OCI-LY7 (cell line): ENCODE measurements around the gene CLASP2. TPM values are rescaled to one million over a fixed set of nuclear protein-coding genes. Genes with fewer than 3 reads are reported as not detected.

Source experiments
- BruUV-seq: library from RNA; stranded (reverse); fragments of 400-500 nt; replicated peaks from 2 replicates; lab custom pipeline; 2021; lab: Mats Ljungman, UMichigan
- CTCF ChIA-PET: fragments of 300-600 bp; sonication (Branson Sonifier 250); formaldehyde crosslinking; loops from one replicate; lab custom pipeline; 2022; ENCODE audit warnings: antibody characterized with exemption; ENCODE audit not compliant: unreplicated experiment; lab: Charles Lee
- POLR2A ChIA-PET: fragments of 300-600 bp; sonication (Branson Sonifier 250); formaldehyde crosslinking; loops from one replicate; lab custom pipeline; 2022; ENCODE audit warnings: antibody characterized with exemption; lab: Charles Lee
- DNase-seq: peaks from one replicate; pipeline ENCODE4 v3.0.0-alpha.2; 2015; ENCODE audit warnings: low spot score
- H2AFZ ChIP-seq: fragments of 200-600 bp; sonication (generic), shearing (Covaris generic); 2 replicates; pipeline ENCODE4 v1.6.1; 2014; ENCODE audit warnings: mild to moderate bottlenecking, antibody characterized with exemption, low read length, moderate library complexity
- H3K27ac ChIP-seq: fragments of 200-600 bp; sonication (generic); 2 replicates; pipeline ENCODE4 v1.5.1; 2014; ENCODE audit warnings: mixed run types, low read depth, mild to moderate bottlenecking, moderate library complexity, low read length, inconsistent platforms; ENCODE audit not compliant: poor library complexity, severe bottlenecking
- H3K36me3 ChIP-seq: fragments of 200-600 bp; sonication (generic); 2 replicates; pipeline ENCODE4 v1.6.1; 2014; ENCODE audit warnings: mild to moderate bottlenecking, antibody characterized with exemption, low read length, moderate library complexity, mixed read lengths; ENCODE audit not compliant: insufficient read depth
- H3K4me1 ChIP-seq: fragments of 200-600 bp; sonication (generic); 2 replicates; pipeline ENCODE4 v1.5.1; 2014; ENCODE audit warnings: mild to moderate bottlenecking, low read length; ENCODE audit not compliant: insufficient read depth, poor library complexity, severe bottlenecking
- H3K4me2 ChIP-seq: fragments of 200-600 bp; sonication (generic); 2 replicates; pipeline ENCODE4 v1.6.1; 2014; ENCODE audit warnings: mild to moderate bottlenecking, low read length
- H3K4me3 ChIP-seq: fragments of 200-600 bp; sonication (generic); 2 replicates; pipeline ENCODE4 v1.5.1; 2014; ENCODE audit warnings: mild to moderate bottlenecking, low read depth, low read length; ENCODE audit not compliant: poor library complexity, severe bottlenecking
- H3K79me2 ChIP-seq: fragments of 200-600 bp; sonication (generic); 2 replicates; pipeline ENCODE4 v1.6.1; 2016; ENCODE audit warnings: low read depth, mild to moderate bottlenecking, low read length, moderate library complexity, mixed read lengths; ENCODE audit not compliant: insufficient read depth
- H3K9me2 ChIP-seq: fragments of 200-600 bp; sonication (generic); 2 replicates; pipeline ENCODE4 v1.6.1; 2016; ENCODE audit warnings: mild to moderate bottlenecking, low read length, mixed read lengths; ENCODE audit not compliant: insufficient read depth
- H3K9me3 ChIP-seq: fragments of 200-600 bp; sonication (generic); 2 replicates; pipeline ENCODE4 v1.6.1; 2014; ENCODE audit warnings: mild to moderate bottlenecking, mixed run types, low read length, mixed read lengths
- H4K20me1 ChIP-seq: fragments of 200-600 bp; sonication (generic); 2 replicates; pipeline ENCODE4 v1.6.1; 2014; ENCODE audit warnings: mild to moderate bottlenecking, antibody characterized with exemption, low read length, moderate library complexity, mixed read lengths; ENCODE audit not compliant: insufficient read depth
- CTCF ChIP-seq: fragments of 200-600 bp; sonication (generic); conservative IDR thresholded peaks from 2 replicates; pipeline ENCODE4 v1.5.1; 2014; ENCODE audit warnings: mild to moderate bottlenecking, antibody characterized with exemption, low read length, moderate library complexity, mixed read lengths
- EZH2phosphoT487 ChIP-seq: fragments of 200-600 bp; sonication (generic); IDR thresholded peaks from 2 replicates; pipeline ENCODE4 v1.6.1; 2018; ENCODE audit warnings: low read depth, borderline replicate concordance, mild to moderate bottlenecking, mixed run types, antibody characterized with exemption, low read length, moderate library complexity, mixed read lengths
- intact Hi-C: fragments of 100-400 bp; cut with micrococcal nuclease; formaldehyde crosslinking; loops from one replicate; pipeline ENCODE4 v1.10.0; 2022; ENCODE audit not compliant: unreplicated experiment
- total RNA-seq, 2 experiments: library from RNA; depleted of rRNA in 1 of 2; stranded (reverse); fragments of >200 nt in 1 of 2; shearing (Covaris generic) in 1 of 2; gene quantifications; 2 replicates each; pipeline ENCODE4 v1.2.3, GENCODE V29; 2014 to 2022

CLASP2 gene
- total RNA-seq, 2 experiments from 2014 or later: 95.5 to 99.1 TPM

- intact Hi-C loops: no loop called here
- Histone ChIP-seq H3K36me3 (peaks cover 76% of the 10 kb centered on the region), H3K27ac (no peak overlapping the region), H3K9me2 (no peaks in the 10 kb centered on the region), H3K4me3 (no peak overlapping the region), H4K20me1 (no peaks in the 10 kb centered on the region), H3K4me2 (no peak overlapping the region), H3K9me3 (peaks cover 22% of the 10 kb centered on the region; the same call in 1 of the 2 replicates), H3K79me2 (no peaks in the 10 kb centered on the region), H3K4me1 (no peaks in the 10 kb centered on the region), H2AFZ (no peak overlapping the region)
- ChIA-PET CTCF (no interaction called here), POLR2A (interaction anchor here (0.9 kb wide), 1 partner anchor 66 kb away, joined by 3 read pairs; no protein-coding TSS in a partner anchor)
- BruUV-seq: no TSS peak
- DNase-seq: no peak
- TF ChIP-seq EZH2phosphoT487: no peak
Observed at GRCh38 chr3:33526787-33527186, 191.3 kb downstream of the CLASP2 start.

- no peaks in the 10 kb centered on the region for H3K79me2 ChIP-seq
- POLR2A ChIA-PET: no interaction called here
- no peak overlapping the region for H3K4me3 ChIP-seq
- no peak overlapping the region for H3K27ac ChIP-seq
- no peak for DNase-seq
- no peak overlapping the region for H2AFZ ChIP-seq
- H3K4me2 ChIP-seq: no peak overlapping the region
- peaks cover 61% of the 10 kb centered on the region for H3K36me3 ChIP-seq
- intact Hi-C loops: no loop called here
- TF ChIP-seq CTCF (no peak), EZH2phosphoT487 (no peak)
- no TSS peak for BruUV-seq
- peaks cover 22% of the 10 kb centered on the region; the same call in 1 of the 2 replicates for H3K9me3 ChIP-seq
- H3K9me2 ChIP-seq: no peaks in the 10 kb centered on the region
- H4K20me1 ChIP-seq: no peaks in the 10 kb centered on the region
- H3K4me1 ChIP-seq: no peaks in the 10 kb centered on the region
- CTCF ChIA-PET: interaction anchor here (1.0 kb wide), 1 partner anchor 235 kb away, joined by 4 read pairs; no protein-coding TSS in a partner anchor
Observed at GRCh38 chr3:33525232-33525631, 192.8 kb downstream of the CLASP2 start.

- CTCF ChIA-PET: no interaction called here
- peaks cover 50% of the 10 kb centered on the region for H3K36me3 ChIP-seq
- no peaks in the 10 kb centered on the region for H3K9me2 ChIP-seq
- no peak overlapping the region for H3K4me2 ChIP-seq
- POLR2A ChIA-PET: interaction anchor here (0.6 kb wide), 1 partner anchor 13 kb away, joined by 3 read pairs; no protein-coding TSS in a partner anchor
- intact Hi-C loops: no loop called here
- no peak overlapping the region for H3K4me3 ChIP-seq
- H4K20me1 ChIP-seq: no peaks in the 10 kb centered on the region
- no peak for TF ChIP-seq CTCF
- no peak for TF ChIP-seq EZH2phosphoT487
- H3K9me3 ChIP-seq: peaks cover 18% of the 10 kb centered on the region; the same call in 1 of the 2 replicates
- H2AFZ ChIP-seq: no peak overlapping the region
- BruUV-seq: no TSS peak
- H3K79me2 ChIP-seq: no peaks in the 10 kb centered on the region
- DNase-seq: no peak
- H3K27ac ChIP-seq: no peak overlapping the region
- H3K4me1 ChIP-seq: no peaks in the 10 kb centered on the region
Observed at GRCh38 chr3:33523093-33523667, 194.9 kb downstream of the CLASP2 start.
